GM21737 (cell line): ENCODE results near the gene SLC8A1.

Experiments used
- ATAC-seq: cut with Tn5 transposase; IDR thresholded peaks from one replicate; pipeline ENCODE4 v1.9.1; 2021; ENCODE audit warnings: mild to moderate bottlenecking, moderate library complexity; ENCODE audit not compliant: unreplicated experiment

SLC8A1 gene

GRCh38 chr2:40317046-40317445 lies 134.8 kb downstream of the SLC8A1 start:
- no peak for ATAC-seq

- no peak for ATAC-seq
Observed at GRCh38 chr2:40316620-40317019, 135.3 kb downstream of the SLC8A1 start.

GRCh38 chr2:40315683-40316082 lies 136.2 kb downstream of the SLC8A1 start:
- ATAC-seq, result no peak

- no peak for ATAC-seq
Observed at GRCh38 chr2:40311026-40311425, 140.9 kb downstream of the SLC8A1 start.

- ATAC-seq, result no peak
Observed at GRCh38 chr2:40310303-40310702, 141.6 kb downstream of the SLC8A1 start.

GRCh38 chr2:40304340-40304739 lies 147.6 kb downstream of the SLC8A1 start:
- no peak for ATAC-seq

- ATAC-seq, result no peak
Observed at GRCh38 chr2:40303746-40304145, 148.1 kb downstream of the SLC8A1 start.

GRCh38 chr2:40302751-40303325 lies 149.1 kb downstream of the SLC8A1 start:
- ATAC-seq, result no peak

- ATAC-seq, result no peak
Observed at GRCh38 chr2:40300391-40300790, 151.5 kb downstream of the SLC8A1 start.

- no peak for ATAC-seq
Observed at GRCh38 chr2:40299781-40300180, 152.1 kb downstream of the SLC8A1 start.

- ATAC-seq, result no peak
Observed at GRCh38 chr2:40299173-40299572, 152.7 kb downstream of the SLC8A1 start.

- no peak for ATAC-seq
Observed at GRCh38 chr2:40298026-40298425, 153.9 kb downstream of the SLC8A1 start.

GRCh38 chr2:40292291-40292690 lies 159.6 kb downstream of the SLC8A1 start:
- no peak for ATAC-seq

- ATAC-seq, result no peak
Observed at GRCh38 chr2:40289771-40290404, 162.0 kb downstream of the SLC8A1 start.

- ATAC-seq, result no peak
Observed at GRCh38 chr2:40287773-40288172, 164.1 kb downstream of the SLC8A1 start.

- no peak for ATAC-seq
Observed at GRCh38 chr2:40287195-40287594, 164.7 kb downstream of the SLC8A1 start.

- ATAC-seq, result no peak
Observed at GRCh38 chr2:40286721-40287120, 165.2 kb downstream of the SLC8A1 start.

GRCh38 chr2:40285391-40285790 lies 166.5 kb downstream of the SLC8A1 start:
- no peak for ATAC-seq

- ATAC-seq, result no peak
Observed at GRCh38 chr2:40284797-40285196, 167.1 kb downstream of the SLC8A1 start.

- ATAC-seq, result no peak
Observed at GRCh38 chr2:40283111-40283909, 168.6 kb downstream of the SLC8A1 start.

- ATAC-seq, result peak; percentile 47
Observed at GRCh38 chr2:40282428-40282827, 169.5 kb downstream of the SLC8A1 start.
